KG1 (cell line): ENCODE results near the gene ANKRD55.
"Not testable (repeated sequence)": the region's sequence is repeated elsewhere in the genome, so short reads cannot be mapped to it uniquely, and the experiment has no call there.

ENCODE experiments used
- DNase-seq: peaks from one replicate; lab custom pipeline; 2025; lab: John Stamatoyannopoulos, UW

ANKRD55 gene

GRCh38 chr5:56233230-56233629 is at the start of gene ANKRD55:
ANKRD55 (minus strand) TSS chr5:56233330; CDS start chr5:56232913, 417 bp downstream.
- DNase-seq, result no peak

DNA sequence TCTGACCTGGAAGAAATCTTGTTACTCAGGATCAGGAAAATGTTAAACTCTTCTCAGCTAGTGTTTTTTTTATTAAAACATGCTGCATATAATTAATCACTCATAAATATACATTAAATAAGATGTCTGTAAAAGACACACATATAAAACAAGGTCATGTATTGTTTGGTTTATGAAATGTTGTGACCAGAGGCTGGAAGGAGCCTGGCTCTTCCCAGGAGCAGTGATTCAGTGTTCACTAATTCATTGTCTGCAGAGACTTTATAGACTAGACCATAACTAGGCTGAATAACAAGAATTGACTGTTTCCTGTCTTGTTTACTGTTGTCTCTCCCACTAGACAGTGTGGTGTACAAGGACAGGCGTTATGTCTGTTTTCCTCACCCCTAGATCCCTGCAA is 49.1 kb upstream of the ANKRD55 start:
- no peak for DNase-seq

DNA sequence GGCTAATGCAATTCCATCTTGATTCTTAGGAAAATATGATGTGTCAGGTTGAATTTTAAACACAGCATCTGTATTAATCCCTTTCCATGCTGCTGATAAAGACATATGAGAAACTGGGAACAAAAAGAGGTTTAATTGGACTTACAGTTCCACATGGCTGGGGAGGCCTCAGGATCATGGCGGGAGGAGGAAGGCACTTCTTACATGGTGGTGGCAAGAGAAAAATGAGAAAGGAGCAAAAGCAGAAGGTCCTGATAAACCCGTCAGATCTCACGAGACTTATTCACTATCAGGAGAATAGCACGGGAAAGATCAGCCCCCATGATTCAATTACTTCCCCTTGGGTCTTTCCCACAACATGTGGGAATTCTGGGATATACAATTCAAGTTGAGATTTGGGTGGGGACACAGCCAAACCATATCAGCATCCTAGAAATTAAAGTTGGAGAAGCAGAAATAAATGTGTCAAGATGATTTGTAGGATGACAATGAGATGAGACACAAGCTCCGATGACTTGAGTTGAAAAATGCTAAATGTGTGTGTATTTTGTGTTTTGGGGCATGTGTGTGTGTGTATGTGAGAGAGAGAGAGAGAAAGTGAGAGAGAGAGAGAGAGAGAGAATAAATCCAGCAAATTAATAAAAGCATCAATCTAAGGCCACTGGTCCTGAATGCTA is 48.5 kb upstream of the ANKRD55 start:
- DNase-seq, result no peak

GRCh38 chr5:56279979-56280378 is 46.8 kb upstream of the ANKRD55 start:
- no peak for DNase-seq

- no peak for DNase-seq
Observed at GRCh38 chr5:56279291-56279690, 46.2 kb upstream of the ANKRD55 start.

DNA sequence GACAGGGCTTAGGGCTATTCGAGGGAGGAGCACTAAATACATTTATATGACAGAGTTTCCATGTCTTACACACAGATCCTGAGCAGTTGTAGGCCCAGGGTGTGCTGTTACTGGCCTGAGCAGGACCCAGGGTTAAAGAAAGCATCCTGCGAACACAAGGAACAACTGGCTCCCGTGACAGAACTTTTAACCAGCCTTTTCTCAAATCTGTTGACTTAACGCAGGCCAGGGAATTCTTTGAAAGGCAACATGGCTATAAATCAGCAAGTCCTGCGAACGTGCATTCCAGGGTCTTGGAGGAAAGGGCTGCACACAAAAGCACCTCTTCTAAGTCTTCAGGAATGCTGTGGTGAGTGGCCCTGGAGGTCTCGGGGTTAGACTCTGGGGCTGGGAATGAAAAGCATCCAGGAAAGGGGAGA is 45.2 kb upstream of the ANKRD55 start:
- no peak for DNase-seq

DNA sequence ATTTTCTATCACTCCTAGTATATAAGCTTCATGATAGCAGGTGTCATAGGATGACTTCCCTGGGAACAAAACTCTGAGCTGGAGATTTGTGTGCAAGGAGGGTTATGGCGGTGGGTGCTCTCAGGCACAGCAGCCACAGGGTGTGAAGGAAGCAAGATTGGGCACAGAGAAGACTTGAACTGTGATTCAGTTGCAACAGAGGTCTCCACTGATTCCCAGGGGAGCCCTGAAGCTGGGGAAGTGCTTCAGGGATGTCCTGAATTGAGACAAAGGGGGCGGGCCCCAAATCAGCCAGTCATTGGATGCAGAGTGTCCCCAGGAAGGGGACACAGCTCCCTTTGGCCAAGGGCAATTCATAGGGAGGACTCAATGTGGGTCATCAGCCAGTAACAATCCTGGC is 44.4 kb upstream of the ANKRD55 start:
- DNase-seq, result no peak

- no peak for DNase-seq
Observed at GRCh38 chr5:56273376-56273955, 40.3 kb upstream of the ANKRD55 start.

DNA sequence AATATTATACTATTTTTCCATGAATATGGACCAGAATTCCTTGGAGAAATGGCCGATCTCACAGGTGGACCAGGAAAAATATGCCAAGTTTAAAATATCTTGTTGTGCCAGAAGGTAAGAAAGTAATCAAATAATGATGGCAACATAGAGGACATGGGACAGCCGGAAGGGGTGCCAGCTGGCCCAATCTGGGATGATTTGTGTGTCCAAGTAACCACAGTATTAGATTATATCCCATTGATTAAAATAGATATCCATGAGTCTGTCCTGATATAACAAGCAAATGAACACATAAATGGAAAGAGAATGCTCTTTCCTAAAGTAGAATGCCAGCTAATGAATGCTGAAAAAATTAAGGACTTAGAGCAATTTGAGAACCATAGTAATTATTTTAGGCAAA is 39.6 kb upstream of the ANKRD55 start:
- DNase-seq, result no peak

- DNase-seq, result peak; percentile 54
Observed at GRCh38 chr5:56270568-56271392, 37.6 kb upstream of the ANKRD55 start.

GRCh38 chr5:56270058-56270457 is 36.9 kb upstream of the ANKRD55 start:
- no peak for DNase-seq

GRCh38 chr5:56269216-56269927 is 36.2 kb upstream of the ANKRD55 start:
- DNase-seq, result peak; percentile 20

DNA sequence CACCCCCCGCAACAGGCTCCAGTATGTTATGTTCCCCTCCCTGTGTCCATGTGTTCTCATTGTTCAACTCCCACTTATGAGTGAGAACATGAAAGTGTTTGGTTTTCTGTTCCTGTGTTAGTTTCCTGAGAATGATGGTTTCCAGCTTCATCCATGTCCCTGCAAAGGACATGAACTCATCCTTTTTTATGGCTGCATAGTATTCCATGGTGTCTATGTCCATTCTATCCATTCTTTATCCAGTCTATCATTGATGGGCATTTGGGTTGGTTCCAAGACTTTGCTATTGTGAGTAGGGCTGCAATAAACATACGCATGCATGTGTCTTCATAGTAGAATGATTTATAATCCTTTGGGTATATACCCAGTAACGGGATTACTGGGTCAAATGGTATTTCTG is 35.6 kb upstream of the ANKRD55 start:
- not testable (repeated sequence) for DNase-seq

- no peak for DNase-seq
Observed at GRCh38 chr5:56267856-56268255, 34.7 kb upstream of the ANKRD55 start.

- DNase-seq, result no peak
Observed at GRCh38 chr5:56264417-56265025, 31.4 kb upstream of the ANKRD55 start.

- DNase-seq, result no peak
Observed at GRCh38 chr5:56262279-56262678, 29.1 kb upstream of the ANKRD55 start.

GRCh38 chr5:56259002-56259511 is 25.9 kb upstream of the ANKRD55 start:
- DNase-seq, result no peak

GRCh38 chr5:56257763-56258529 is 24.8 kb upstream of the ANKRD55 start:
- DNase-seq, result not testable (repeated sequence)

DNA sequence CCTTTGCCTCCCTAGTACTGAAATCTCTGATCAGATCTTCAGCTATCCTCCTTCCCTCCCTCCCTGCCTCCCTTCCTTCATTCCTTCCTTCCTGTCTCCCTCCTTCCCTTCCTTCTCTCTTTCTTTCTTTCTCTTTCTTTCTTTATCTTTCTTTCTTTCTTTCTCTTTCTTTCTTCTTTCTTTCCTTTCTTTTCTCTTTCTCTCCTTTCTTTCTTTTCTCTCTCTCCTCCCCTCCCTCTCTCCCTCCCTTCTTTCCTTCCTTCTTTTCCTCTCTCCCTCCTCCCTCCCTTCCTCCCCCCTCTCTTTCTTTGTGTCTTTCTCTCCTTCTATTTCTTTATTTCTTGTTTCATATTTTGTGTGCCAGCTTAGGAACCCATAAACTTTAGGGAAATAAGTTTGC is 23.9 kb upstream of the ANKRD55 start:
- no peak for DNase-seq

GRCh38 chr5:56255502-56255901 is 22.4 kb upstream of the ANKRD55 start:
- DNase-seq, result no peak

- no peak for DNase-seq
Observed at GRCh38 chr5:56253924-56254323, 20.8 kb upstream of the ANKRD55 start.
